Stimulated activated CD8-positive, alpha-beta memory T cell treated with anti-CD3 and anti-CD28 coated beads, Interleukin-12 subunit alpha, Interleukin-12 subunit beta, amount 100 ng/mL, for 24 hours (primary cell): Measurements from ENCODE around the gene SNX33.
A peak's percentile ranks its signal among the peaks of the same experiment; 100 is the strongest.
"Not testable (repeated sequence)": the region's sequence is repeated elsewhere in the genome, so short reads cannot be mapped to it uniquely, and the experiment has no call there.

Experiments used
- DNase-seq: peaks from one replicate; pipeline ENCODE4 v3.0.0-alpha.2; 2020; ENCODE audit errors: extremely low read depth

SNX33 gene

GRCh38 chr15:75647370-75648155 is at the start of gene SNX33:
Gene SNX33 (plus strand): TSS chr15:75647912. CDS start chr15:75649103, 1,191 bp downstream.
- peak; percentile 28 for DNase-seq

GRCh38 chr15:75598361-75598760 is 49.4 kb upstream of the SNX33 start:
- no peak for DNase-seq

GRCh38 chr15:75599401-75599800 is 48.3 kb upstream of the SNX33 start:
- no peak for DNase-seq

GRCh38 chr15:75606026-75606425 is 41.7 kb upstream of the SNX33 start:
- no peak for DNase-seq

GRCh38 chr15:75606711-75607699 is 40.7 kb upstream of the SNX33 start:
- no peak for DNase-seq

- DNase-seq: no peak
These were observed 30.9 kb upstream of the SNX33 start for GRCh38 chr15:75616766-75617165.

GRCh38 chr15:75620058-75620820 is 27.5 kb upstream of the SNX33 start:
- no peak for DNase-seq

GRCh38 chr15:75620841-75621391 is 26.8 kb upstream of the SNX33 start:
- DNase-seq: no peak

GRCh38 chr15:75622505-75622904 is 25.2 kb upstream of the SNX33 start:
- DNase-seq: no peak

GRCh38 chr15:75625542-75626347 is 22.0 kb upstream of the SNX33 start, which contains the start of gene SNUPN:
Gene SNUPN (minus strand): TSS chr15:75625725. CDS start chr15:75621051, 4,674 bp downstream.
- peak; percentile 90 for DNase-seq

- DNase-seq: no peak
These were observed 15.8 kb upstream of the SNX33 start for GRCh38 chr15:75631935-75632334.

GRCh38 chr15:75633922-75634321 is 13.8 kb upstream of the SNX33 start:
- DNase-seq: not testable (repeated sequence)

GRCh38 chr15:75636026-75636425 is 11.7 kb upstream of the SNX33 start:
- no peak for DNase-seq

- DNase-seq: no peak
These were observed 10.3 kb upstream of the SNX33 start for GRCh38 chr15:75637245-75638009.

GRCh38 chr15:75639191-75639708 is 8.5 kb upstream of the SNX33 start:
- DNase-seq: no peak

- peak; percentile 77 for DNase-seq
These were observed 7.8 kb upstream of the SNX33 start, which contains the start of gene IMP3 for GRCh38 chr15:75639709-75640482. Gene IMP3 (minus strand): TSS chr15:75640224. CDS start chr15:75640168, 56 bp downstream.

GRCh38 chr15:75640483-75641178 is 7.1 kb upstream of the SNX33 start:
- DNase-seq: no peak

GRCh38 chr15:75641179-75641503 is 6.6 kb upstream of the SNX33 start:
- DNase-seq: no peak
